ENCODE results near the gene CKS1B. TPM values are rescaled to one million over a fixed set of nuclear protein-coding genes. Genes with fewer than 3 reads are reported as not detected.
A peak's percentile ranks its signal among the peaks of the same experiment; 100 is the strongest.

Gene CKS1B
- total and polyA plus RNA-seq, 9 of the 15 experiments (the other 6 are each of a cell fraction or from before 2014, with no cell fraction given), result 215 to 1,103 (median 460) TPM

- TF ChIP-seq ZNF224 (CRISPR knock-in tag; IDR thresholded peaks at IDR 0.05), result peak; percentile 89; the same call in 1 of the 2 replicates
- no peak for TF ChIP-seq IRF2 (CRISPR knock-in tag; IDR thresholded peaks at IDR 0.05)
- no peak for TF ChIP-seq ZC3H4 (CRISPR knock-in tag; IDR thresholded peaks at IDR 0.05; ENCODE audit: borderline replicate concordance)
- peak; percentile 66 for TF ChIP-seq SMARCE1 (IDR thresholded peaks at IDR 0.05)
- no peak for TF ChIP-seq PTTG1 (tag; IDR thresholded peaks at IDR 0.05; ENCODE audit: low read depth)
- no peak; the same call in 1 of the 2 replicates for TF ChIP-seq MEF2D (tag; conservative IDR thresholded peaks at IDR 0.05; ENCODE audit: low read depth)
- TF ChIP-seq, protein P1, sequence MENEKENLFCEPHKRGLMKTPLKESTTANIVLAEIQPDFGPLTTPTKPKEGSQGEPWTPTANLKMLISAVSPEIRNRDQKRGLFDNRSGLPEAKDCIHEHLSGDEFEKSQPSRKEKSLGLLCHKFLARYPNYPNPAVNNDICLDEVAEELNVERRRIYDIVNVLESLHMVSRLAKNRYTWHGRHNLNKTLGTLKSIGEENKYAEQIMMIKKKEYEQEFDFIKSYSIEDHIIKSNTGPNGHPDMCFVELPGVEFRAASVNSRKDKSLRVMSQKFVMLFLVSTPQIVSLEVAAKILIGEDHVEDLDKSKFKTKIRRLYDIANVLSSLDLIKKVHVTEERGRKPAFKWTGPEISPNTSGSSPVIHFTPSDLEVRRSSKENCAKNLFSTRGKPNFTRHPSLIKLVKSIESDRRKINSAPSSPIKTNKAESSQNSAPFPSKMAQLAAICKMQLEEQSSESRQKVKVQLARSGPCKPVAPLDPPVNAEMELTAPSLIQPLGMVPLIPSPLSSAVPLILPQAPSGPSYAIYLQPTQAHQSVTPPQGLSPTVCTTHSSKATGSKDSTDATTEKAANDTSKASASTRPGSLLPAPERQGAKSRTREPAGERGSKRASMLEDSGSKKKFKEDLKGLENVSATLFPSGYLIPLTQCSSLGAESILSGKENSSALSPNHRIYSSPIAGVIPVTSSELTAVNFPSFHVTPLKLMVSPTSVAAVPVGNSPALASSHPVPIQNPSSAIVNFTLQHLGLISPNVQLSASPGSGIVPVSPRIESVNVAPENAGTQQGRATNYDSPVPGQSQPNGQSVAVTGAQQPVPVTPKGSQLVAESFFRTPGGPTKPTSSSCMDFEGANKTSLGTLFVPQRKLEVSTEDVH (IDR thresholded peaks at IDR 0.05; ENCODE audit: low read depth, partially characterized antibody), result peak; percentile 81
- peak; percentile 56; the same call in 1 of the 2 replicates for TF ChIP-seq RUNX1 (IDR thresholded peaks at IDR 0.05; ENCODE audit: low read depth)
- peak; percentile 99 for TF ChIP-seq MAX (CRISPR knock-in tag; IDR thresholded peaks at IDR 0.05)
- TF ChIP-seq CBFA2T3 (IDR thresholded peaks at IDR 0.05), result peak; percentile 38
- TF ChIP-seq SREBF1 (IDR thresholded peaks at IDR 0.05; ENCODE audit: borderline replicate concordance, low read depth, low read length), result 0 out of 2 replicates have a peak, but pooled peaks have one; percentile 74
- TF ChIP-seq CHAMP1 (IDR thresholded peaks at IDR 0.05), result no peak
- no peak for TF ChIP-seq SP2 (IDR thresholded peaks at IDR 0.05; ENCODE audit: extremely low read depth, low read depth, low read length, poor library complexity, severe bottlenecking)
- no peak for TF ChIP-seq MYNN (IDR thresholded peaks at IDR 0.05)
- TF ChIP-seq MYNN (CRISPR knock-in tag; IDR thresholded peaks at IDR 0.05), result no peak
- TF ChIP-seq BCOR (IDR thresholded peaks at IDR 0.05), result peak; percentile 74
- TF ChIP-seq ZNF449 (CRISPR knock-in tag; IDR thresholded peaks at IDR 0.05), result no peak
- TF ChIP-seq E2F1 (CRISPR knock-in tag; IDR thresholded peaks at IDR 0.05), result peak; percentile 76
- no peak for TF ChIP-seq ZNF696 (CRISPR knock-in tag; conservative IDR thresholded peaks at IDR 0.05)
- TF ChIP-seq FIP1L1 (IDR thresholded peaks at IDR 0.05; ENCODE audit: low read depth, low read length, poor library complexity, severe bottlenecking), result peak; percentile 63
- no peak for TF ChIP-seq FOS (IDR thresholded peaks at IDR 0.05; ENCODE audit: extremely low read depth, insufficient read length)
Observed at GRCh38 chr1:154936555-154937084, 37.9 kb upstream of the CKS1B start, which contains the start of gene PMVK (continued).
